B cell (primary cell): ENCODE results near the gene NUDC. TPM values are rescaled to one million over a fixed set of nuclear protein-coding genes. Genes with fewer than 3 reads are reported as not detected.

Source experiments
- ATAC-seq: fragments of 200-7000 bp; cut with Tn5 transposase; one replicate; pipeline ENCODE4 v1.10.0; 2021; ENCODE audit warnings: low read depth, mild to moderate bottlenecking, moderate number of reproducible peaks, moderate library complexity
- CTCF ChIA-PET: fragments of 350-600 bp; sonication (Branson Sonifier 250); formaldehyde crosslinking; loops from one replicate; lab custom pipeline; 2021; ENCODE audit warnings: antibody characterized with exemption, inconsistent platforms; lab: Charles Lee
- POLR2A ChIA-PET: fragments of 350-600 bp; sonication (Branson Sonifier 250); formaldehyde crosslinking; loops from one replicate; lab custom pipeline; 2021; ENCODE audit warnings: antibody characterized with exemption; lab: Charles Lee
- DNase-seq: peaks from one replicate; pipeline ENCODE4 v3.0.0; 2013
- H2AFZ ChIP-seq: 2 replicates; pipeline ENCODE4 v1.6.1; 2012; ENCODE audit warnings: mild to moderate bottlenecking, low read depth, low read length; ENCODE audit not compliant: insufficient read depth, poor library complexity, severe bottlenecking
- H3K27ac ChIP-seq, 2 donors: 1 replicate in 1 of 2; 2 replicates in 1 of 2; pipeline ENCODE4 v1.5.1; 2012 to 2013; ENCODE audit warnings: low read length in 2 of 2, mild to moderate bottlenecking in 2 of 2, moderate library complexity in 1 of 2
- H3K27me3 ChIP-seq, 4 experiments: fragments of 200-600 bp in 1 of 4; sonication (generic) in 1 of 4; replicated peaks in 1 of 4; 1 replicate in 2 of 4; 2 replicates in 2 of 4; pipeline versions ENCODE4 v1.6.1 to v1.7.0; 2013 to 2016; ENCODE audit warnings: low read length in 3 of 4, mild to moderate bottlenecking in 2 of 4, mixed read lengths in 1 of 4, moderate library complexity in 1 of 4; ENCODE audit not compliant: insufficient read depth in 4 of 4, control insufficient read depth in 3 of 4; ENCODE audit errors: control extremely low read depth in 1 of 4
- H3K36me3 ChIP-seq, 2 experiments: replicated peaks in 1 of 2; 1 replicate in 1 of 2; 2 replicates in 1 of 2; pipeline versions ENCODE4 v1.6.1 to v1.7.1; 2013; ENCODE audit warnings: low read length in 1 of 2; ENCODE audit not compliant: insufficient read depth in 2 of 2, control insufficient read depth in 1 of 2; ENCODE audit errors: control extremely low read depth in 1 of 2, extremely low read depth in 1 of 2
- H3K4me1 ChIP-seq, 2 donors: fragments of 200-600 bp in 1 of 2; sonication (generic) in 1 of 2; 1 replicate in 1 of 2; 2 replicates in 1 of 2; pipeline versions ENCODE4 v1.5.1 to v1.6.1; 2013 to 2017; ENCODE audit warnings: low read length in 2 of 2; ENCODE audit not compliant: control insufficient read depth in 2 of 2, insufficient read depth in 2 of 2
- H3K4me2 ChIP-seq: replicated peaks from 2 replicates; pipeline ENCODE3; 2012; ENCODE audit warnings: mild to moderate bottlenecking, low read depth, low read length; ENCODE audit not compliant: poor library complexity, severe bottlenecking
- H3K4me3 ChIP-seq, 5 experiments: fragments of 200-600 bp in 1 of 5; sonication (generic) in 1 of 5; 1 replicate in 3 of 5; 2 replicates in 2 of 5; pipeline versions ENCODE4 v1.5.1 to v1.7.0; 2011 to 2016; ENCODE audit warnings: low read length in 4 of 5, mild to moderate bottlenecking in 4 of 5, low read depth in 2 of 5, control low read depth in 1 of 5, moderate library complexity in 1 of 5; ENCODE audit not compliant: insufficient read depth in 1 of 5; ENCODE audit errors: control extremely low read depth in 1 of 5, extremely low read depth in 1 of 5
- H3K79me2 ChIP-seq: fragments of 200-600 bp; sonication (generic); one replicate; pipeline ENCODE4 v1.6.0; 2016; ENCODE audit warnings: low read length; ENCODE audit not compliant: control insufficient read depth, insufficient read depth
- H3K9ac ChIP-seq: fragments of 200-600 bp; sonication (generic); 2 replicates; pipeline ENCODE4 v1.6.1; 2017; ENCODE audit warnings: mild to moderate bottlenecking, low read length, moderate library complexity
- H3K9me3 ChIP-seq, 3 donors: one replicate each; pipeline versions ENCODE4 v1.6.1 to v1.7.1; 2013; ENCODE audit warnings: low read length in 2 of 3; ENCODE audit not compliant: control insufficient read depth in 2 of 3, insufficient read depth in 1 of 3; ENCODE audit errors: control extremely low read depth in 1 of 3
- H4K20me1 ChIP-seq: 2 replicates; pipeline ENCODE4 v1.6.0; 2012; ENCODE audit warnings: mild to moderate bottlenecking, low read length; ENCODE audit not compliant: insufficient read depth, control insufficient read depth, poor library complexity, severe bottlenecking
- H3K27ac Mint-ChIP-seq: one replicate; pipeline ENCODE4 v1.8.0; 2021; ENCODE audit warnings: mixed read lengths
- H3K27me3 Mint-ChIP-seq: one replicate; pipeline ENCODE4 v1.8.0; 2021; ENCODE audit warnings: mixed read lengths
- H3K4me1 Mint-ChIP-seq: one replicate; pipeline ENCODE4 v1.8.0; 2021; ENCODE audit warnings: mixed read lengths
- H3K4me3 Mint-ChIP-seq: one replicate; pipeline ENCODE4 v1.8.0; 2021; ENCODE audit warnings: mixed read lengths
- H3K9me3 Mint-ChIP-seq: one replicate; pipeline ENCODE4 v1.8.0; 2022; ENCODE audit warnings: mixed read lengths; ENCODE audit not compliant: insufficient read depth
- CTCF ChIP-seq: fragments of 200-600 bp; IDR thresholded peaks from one replicate; pipeline ENCODE4 v1.8.0; 2022; ENCODE audit warnings: antibody characterized with exemption, mild to moderate bottlenecking
- EZH2 ChIP-seq: IDR thresholded peaks from 2 replicates; pipeline ENCODE4 v1.6.1; 2012; ENCODE audit warnings: borderline replicate concordance, low read depth, mild to moderate bottlenecking, moderate library complexity, low read length; ENCODE audit not compliant: insufficient read depth, poor library complexity, severe bottlenecking
- WGBS: methylation state at CpG from one replicate; pipeline ENCODE4 v1.1.5; 2013; ENCODE audit warnings: missing lambda C conversion rate; ENCODE audit not compliant: insufficient coverage; 5-methylcytosine and 5-hydroxymethylcytosine counted together
- intact Hi-C: fragments of 100-400 bp; cut with micrococcal nuclease; formaldehyde crosslinking; loops from one replicate; pipeline ENCODE4 v1.10.0; 2022
- polyA plus RNA-seq: library from polyadenylated mRNA; depleted of rRNA; stranded (reverse); fragments of >200 nt; gene quantifications from 2 replicates; pipeline ENCODE4 v1.2.3, GENCODE V29; 2012
- total RNA-seq, 2 donors: library from RNA; stranded (reverse); fragments of 120-200 nt in 1 of 2; gene quantifications; 1 replicate in 1 of 2; 2 replicates in 1 of 2; pipeline versions ENCODE4 v1.2.3 to v1.2.4, GENCODE V29; 2013 to 2022

Gene NUDC
- total and polyA plus RNA-seq, 2 donors (not counting 1 experiment from before 2014, with no cell fraction given): 28.3 to 45.3 TPM

- H3K27me3 Mint-ChIP-seq: peaks cover 19% of the 10 kb centered on the region
- no peaks in the 10 kb centered on the region for H3K4me1 Mint-ChIP-seq
- H3K9ac ChIP-seq: no peak overlapping the region
- H3K27ac Mint-ChIP-seq: no peak overlapping the region
- no peaks in the 10 kb centered on the region for H3K79me2 ChIP-seq
- no peaks in the 10 kb centered on the region for H3K4me1 ChIP-seq
- no peak overlapping the region for H3K27ac ChIP-seq
- no peak overlapping the region for H3K4me3 Mint-ChIP-seq
- peaks cover 0 to 15% (median 3%) of the 10 kb centered on the region in 4 experiments for H3K27me3 ChIP-seq
- DNase-seq (no peak), ATAC-seq (no peak)
- WGBS: 100% methylated on average over 3 of the region's 4 CpGs
- ChIA-PET POLR2A (no interaction called here), CTCF (no interaction called here)
- H2AFZ ChIP-seq: no peak overlapping the region
- H3K4me3 ChIP-seq: no peak overlapping the region
- TF ChIP-seq EZH2: no peak
- no peaks in the 10 kb centered on the region for H3K9me3 ChIP-seq
- no peaks in the 10 kb centered on the region for H4K20me1 ChIP-seq
- H3K4me2 ChIP-seq: no peak overlapping the region
- intact Hi-C loops: no loop called here
- H3K36me3 ChIP-seq: no peaks in the 10 kb centered on the region
- H3K9me3 Mint-ChIP-seq: no peaks in the 10 kb centered on the region
These were observed 51.3 kb downstream of the NUDC start for GRCh38 chr1:26972821-26973220.

GRCh38 chr1:26976621-26977510, 55.3 kb downstream of the NUDC start:
- DNase-seq (no peak), ATAC-seq (no peak)
- Histone ChIP-seq H3K4me2 (no peak overlapping the region), H3K36me3 (no peaks in the 10 kb centered on the region), H3K27ac (no peak overlapping the region), H3K27me3 (peaks cover 0 to 4% (median 3%) of the 10 kb centered on the region in 4 experiments), H3K9me3 (no peaks in the 10 kb centered on the region), H4K20me1 (no peaks in the 10 kb centered on the region), H3K4me3 (no peak overlapping the region), H3K79me2 (no peaks in the 10 kb centered on the region), H2AFZ (no peak overlapping the region), H3K4me1 (no peaks in the 10 kb centered on the region), H3K9ac (no peak overlapping the region)
- no peak overlapping the region for H3K4me3 Mint-ChIP-seq
- intact Hi-C loops: no loop called here
- H3K27ac Mint-ChIP-seq: peak overlapping the region; percentile 23
- no peaks in the 10 kb centered on the region for H3K4me1 Mint-ChIP-seq
- POLR2A ChIA-PET: no interaction called here
- peaks cover 11% of the 10 kb centered on the region for H3K27me3 Mint-ChIP-seq
- no CpG with 5 or more reads among the region's 3 CpGs for WGBS
- H3K9me3 Mint-ChIP-seq: no peaks in the 10 kb centered on the region
- CTCF ChIA-PET: no interaction called here
- TF ChIP-seq EZH2: no peak
- no peak for TF ChIP-seq CTCF
